Activated CD4-positive, alpha-beta T cell treated with anti-CD3 and anti-CD28 coated beads for 36 hours (primary cell): ENCODE measurements around the gene STX8. TPM values are rescaled to one million over a fixed set of nuclear protein-coding genes. Genes with fewer than 3 reads are reported as not detected.
"Not testable (repeated sequence)": the region's sequence is repeated elsewhere in the genome, so short reads cannot be mapped to it uniquely, and the experiment has no call there.

ENCODE experiments used
- ATAC-seq: fragments of 200-7000 bp; cut with Tn5 transposase; one replicate; pipeline ENCODE4 v1.10.0; 2021; ENCODE audit warnings: mild to moderate bottlenecking, moderate library complexity
- CTCF ChIA-PET: fragments of 350-600 bp; sonication (Branson Sonifier 250); formaldehyde crosslinking; loops from one replicate; lab custom pipeline; 2021; ENCODE audit warnings: antibody characterized with exemption; lab: Charles Lee
- POLR2A ChIA-PET: fragments of 350-600 bp; sonication (Branson Sonifier 250); formaldehyde crosslinking; loops from one replicate; lab custom pipeline; 2021; ENCODE audit warnings: antibody characterized with exemption, inconsistent platforms; lab: Charles Lee
- DNase-seq: peaks from one replicate; pipeline ENCODE4 v3.0.0-alpha.2; 2020
- H3K27ac Mint-ChIP-seq: one replicate; pipeline ENCODE4 v1.8.0; 2021; ENCODE audit warnings: mixed read lengths
- H3K27me3 Mint-ChIP-seq: one replicate; pipeline ENCODE4 v1.8.0; 2021; ENCODE audit warnings: mixed read lengths
- H3K36me3 Mint-ChIP-seq: one replicate; pipeline ENCODE4 v1.8.0; 2021; ENCODE audit warnings: low read depth, mixed read lengths
- H3K4me1 Mint-ChIP-seq: one replicate; pipeline ENCODE4 v1.8.0; 2021; ENCODE audit warnings: mixed read lengths
- H3K4me3 Mint-ChIP-seq: one replicate; pipeline ENCODE4 v1.8.0; 2021; ENCODE audit warnings: mild to moderate bottlenecking, moderate library complexity, mixed read lengths
- H3K9me3 Mint-ChIP-seq: one replicate; pipeline ENCODE4 v1.8.0; 2021; ENCODE audit warnings: low read depth, mixed read lengths
- intact Hi-C, 2 experiments: fragments of 100-400 bp; cut with DNase I in 1 of 2; cut with micrococcal nuclease in 1 of 2; formaldehyde crosslinking; loops; one replicate each; pipeline versions ENCODE4 v1.14.2 to v1.15.1; 2022 to 2024; cut with DNase I, micrococcal nuclease
- total RNA-seq, 2 experiments: library from RNA; stranded (reverse); gene quantifications; one replicate each; pipeline ENCODE4 v1.2.3, GENCODE V29; 2021

STX8 gene
- total RNA-seq, 2 experiments from 2014 or later = 65.7 to 87.7 TPM

DNA sequence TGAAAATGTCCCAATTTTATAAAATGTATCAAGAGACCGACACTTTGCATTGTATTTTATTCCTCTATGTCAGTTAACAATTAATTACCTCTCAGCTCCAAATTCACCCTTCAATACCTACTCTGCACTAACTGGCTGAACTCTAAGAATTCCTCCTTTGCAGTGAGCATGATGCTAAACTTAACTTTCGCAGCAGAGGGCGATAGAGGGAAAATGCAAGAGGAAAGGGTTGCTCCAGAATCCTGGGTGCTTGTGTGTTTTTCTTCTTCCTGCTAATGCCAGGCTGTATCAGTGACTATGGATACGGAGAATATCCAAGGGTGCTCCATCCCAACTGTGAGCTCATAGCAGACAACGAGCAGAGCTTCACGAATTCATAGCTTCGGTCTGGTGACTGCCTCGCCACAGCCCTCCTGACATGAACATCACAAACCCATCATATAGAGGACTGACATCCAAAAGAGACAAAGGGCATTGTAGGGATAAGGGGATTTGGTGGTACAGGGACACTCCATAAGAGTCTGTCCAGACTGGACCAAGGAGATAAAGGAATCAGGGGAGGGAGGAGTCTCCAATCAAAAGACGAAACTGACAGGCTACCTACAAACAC, 172.9 kb downstream of the STX8 start:
- Mint-ChIP-seq H3K27me3 (no peaks in the 10 kb centered on the region), H3K4me3 (no peak overlapping the region), H3K36me3 (peaks cover 6% of the 10 kb centered on the region), H3K4me1 (no peaks in the 10 kb centered on the region), H3K9me3 (no peaks in the 10 kb centered on the region), H3K27ac (no peak overlapping the region)
- intact Hi-C loops = loop anchor here (2.0 to 5.0 kb wide), 2 partner anchors 118 to 120 kb away; no protein-coding TSS in a partner anchor
- peak; percentile 47 for ATAC-seq
- POLR2A ChIA-PET = no interaction called here
- CTCF ChIA-PET = interaction anchor here (2.0 kb wide), 1 partner anchor 30 kb away, joined by 6 read pairs; no protein-coding TSS in a partner anchor
- DNase-seq = peak; percentile 56

- CTCF ChIA-PET = interaction anchor here (0.7 to 2.0 kb wide), 2 partner anchors 31 to 120 kb away, joined by 3 to 6 read pairs; no protein-coding TSS in a partner anchor
- H3K27me3 Mint-ChIP-seq = no peaks in the 10 kb centered on the region
- POLR2A ChIA-PET = no interaction called here
- no peak overlapping the region for H3K27ac Mint-ChIP-seq
- no peaks in the 10 kb centered on the region for H3K4me1 Mint-ChIP-seq
- ATAC-seq (no peak), DNase-seq (no peak)
- peaks cover 12% of the 10 kb centered on the region for H3K36me3 Mint-ChIP-seq
- intact Hi-C loops = loop anchor here in 1 of 2 experiments (5.0 kb wide), 1 partner anchor 121 kb away; no protein-coding TSS in a partner anchor
- H3K4me3 Mint-ChIP-seq = no peak overlapping the region
- no peaks in the 10 kb centered on the region for H3K9me3 Mint-ChIP-seq
Measured at GRCh38 chr17:9401434-9401833, 174.2 kb downstream of the STX8 start.

DNA sequence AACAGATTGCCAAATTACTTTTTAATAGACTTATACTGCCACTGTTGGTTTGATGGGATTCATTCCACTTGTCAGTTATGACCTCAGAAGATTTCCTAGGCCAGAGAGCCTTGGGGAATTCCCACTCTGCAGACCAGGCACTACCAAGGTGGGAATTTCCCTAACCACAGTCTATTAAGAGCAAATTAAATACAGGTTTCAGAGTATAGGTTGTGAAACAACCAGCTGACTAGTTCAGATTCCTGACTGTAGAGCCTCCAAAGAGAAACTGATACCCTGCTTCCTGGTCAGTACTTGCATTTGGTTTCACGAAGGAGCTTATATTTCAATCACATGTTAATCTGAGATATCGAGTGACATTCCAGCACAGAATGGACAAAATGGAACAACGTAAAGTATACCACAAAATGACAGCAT, 186.5 kb downstream of the STX8 start:
- CTCF ChIA-PET = interaction anchor here (0.6 kb wide), 1 partner anchor 360 kb away, joined by 3 read pairs; no protein-coding TSS in a partner anchor
- Mint-ChIP-seq H3K36me3 (peaks cover 25% of the 10 kb centered on the region), H3K27ac (no peak overlapping the region), H3K4me3 (no peak overlapping the region), H3K27me3 (no peaks in the 10 kb centered on the region), H3K9me3 (peaks cover 13% of the 10 kb centered on the region), H3K4me1 (peaks cover 8% of the 10 kb centered on the region)
- DNase-seq (peak; percentile 10), ATAC-seq (peak; percentile 49)
- POLR2A ChIA-PET = no interaction called here
- intact Hi-C loops = no loop called here

GRCh38 chr17:9386401-9386800, 189.2 kb downstream of the STX8 start:
- CTCF ChIA-PET = no interaction called here
- Mint-ChIP-seq H3K36me3 (peaks cover 1% of the 10 kb centered on the region), H3K9me3 (no peaks in the 10 kb centered on the region), H3K27me3 (no peaks in the 10 kb centered on the region), H3K27ac (no peak overlapping the region), H3K4me1 (peaks cover 8% of the 10 kb centered on the region), H3K4me3 (no peak overlapping the region)
- POLR2A ChIA-PET = interaction anchor here (0.6 kb wide), 1 partner anchor 432 kb away, joined by 9 read pairs; no protein-coding TSS in a partner anchor
- intact Hi-C loops = no loop called here
- ATAC-seq (no peak), DNase-seq (no peak)

DNA sequence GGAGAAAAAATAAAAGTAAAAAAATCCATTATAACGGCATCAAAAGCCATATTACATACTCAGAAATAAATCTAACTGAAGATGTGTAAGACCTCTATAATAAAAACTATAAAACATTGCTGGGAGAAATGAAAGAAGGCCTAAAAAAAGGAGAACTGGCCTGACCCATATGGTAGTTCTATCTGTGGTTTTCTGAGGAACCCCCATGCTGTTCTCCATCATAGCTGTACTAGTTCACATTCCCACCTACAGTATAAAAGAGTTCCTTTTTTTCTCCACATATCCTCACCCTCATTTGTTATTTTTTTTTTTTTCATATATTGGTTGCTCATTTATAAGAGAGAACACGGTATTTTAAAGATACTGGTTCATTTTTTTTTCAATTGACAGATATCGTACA, 191.8 kb downstream of the STX8 start:
- Mint-ChIP-seq H3K27ac (no peak overlapping the region), H3K4me1 (peaks cover 2% of the 10 kb centered on the region), H3K36me3 (no peaks in the 10 kb centered on the region), H3K4me3 (no peak overlapping the region), H3K9me3 (no peaks in the 10 kb centered on the region), H3K27me3 (no peaks in the 10 kb centered on the region)
- intact Hi-C loops = no loop called here
- DNase-seq (no peak), ATAC-seq (no peak)
- ChIA-PET CTCF (no interaction called here), POLR2A (no interaction called here)

DNA sequence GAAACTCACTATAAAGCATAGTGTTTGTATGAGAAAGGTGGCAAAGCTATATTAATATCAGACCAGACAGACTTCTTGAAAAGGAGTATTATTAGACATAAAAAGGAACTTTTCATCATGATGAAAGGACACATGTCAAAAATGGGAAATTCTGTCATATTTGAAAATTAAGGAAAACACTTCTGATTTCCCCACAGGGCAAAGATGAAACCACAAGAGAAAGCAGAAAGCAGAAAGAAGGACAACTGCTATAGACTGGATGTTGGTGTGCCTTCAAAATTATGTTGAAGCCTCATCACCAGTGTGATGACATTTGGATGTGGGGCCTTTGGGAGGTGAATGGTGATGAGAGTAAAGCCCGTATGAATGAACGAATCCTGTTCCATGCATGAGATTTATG, 193.0 kb downstream of the STX8 start:
- Mint-ChIP-seq H3K36me3 (peaks cover 11% of the 10 kb centered on the region), H3K4me1 (no peaks in the 10 kb centered on the region), H3K9me3 (no peaks in the 10 kb centered on the region), H3K4me3 (no peak overlapping the region), H3K27ac (no peak overlapping the region), H3K27me3 (no peaks in the 10 kb centered on the region)
- POLR2A ChIA-PET = no interaction called here
- intact Hi-C loops = no loop called here
- ATAC-seq (no peak), DNase-seq (no peak)
- CTCF ChIA-PET = interaction anchor here (0.7 kb wide), 1 partner anchor 330 kb away, joined by 3 read pairs; no protein-coding TSS in a partner anchor

GRCh38 chr17:9381068-9381467, 194.6 kb downstream of the STX8 start:
- Mint-ChIP-seq H3K27ac (no peak overlapping the region), H3K4me3 (no peak overlapping the region), H3K4me1 (no peaks in the 10 kb centered on the region), H3K9me3 (no peaks in the 10 kb centered on the region), H3K27me3 (no peaks in the 10 kb centered on the region), H3K36me3 (peaks cover 23% of the 10 kb centered on the region)
- CTCF ChIA-PET = no interaction called here
- no peak for ATAC-seq
- DNase-seq = no peak
- intact Hi-C loops = no loop called here
- POLR2A ChIA-PET = no interaction called here

GRCh38 chr17:9380361-9380760, 195.3 kb downstream of the STX8 start:
- H3K4me1 Mint-ChIP-seq = no peaks in the 10 kb centered on the region
- ATAC-seq (no peak), DNase-seq (no peak)
- no peak overlapping the region for H3K4me3 Mint-ChIP-seq
- CTCF ChIA-PET = no interaction called here
- H3K27me3 Mint-ChIP-seq = no peaks in the 10 kb centered on the region
- POLR2A ChIA-PET = no interaction called here
- intact Hi-C loops = no loop called here
- H3K36me3 Mint-ChIP-seq = peaks cover 28% of the 10 kb centered on the region
- H3K9me3 Mint-ChIP-seq = no peaks in the 10 kb centered on the region
- H3K27ac Mint-ChIP-seq = no peak overlapping the region

DNA sequence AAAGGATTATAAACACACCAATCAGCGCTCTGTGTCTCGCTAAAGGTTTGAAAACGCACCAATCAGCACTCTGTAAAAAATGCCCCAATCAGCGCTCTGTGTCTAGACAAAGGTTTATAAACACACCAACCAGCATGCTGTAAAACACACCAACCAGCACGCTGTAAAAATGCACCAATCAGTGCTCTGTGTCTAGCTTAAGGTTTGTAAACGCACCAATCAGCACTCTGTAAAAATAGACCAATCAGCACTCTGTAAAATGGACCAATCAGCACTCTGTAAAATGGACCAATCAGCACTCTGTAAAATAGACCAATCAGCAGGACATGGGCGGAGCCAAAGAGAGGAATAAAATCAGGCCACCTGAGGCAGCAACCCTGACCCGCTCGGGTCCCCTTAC, 199.4 kb downstream of the STX8 start:
- H3K27me3 Mint-ChIP-seq, CTCF ChIA-PET, DNase-seq, H3K4me3 Mint-ChIP-seq, H3K27ac Mint-ChIP-seq, H3K4me1 Mint-ChIP-seq, H3K9me3 Mint-ChIP-seq, ATAC-seq, POLR2A ChIA-PET: not testable (repeated sequence)
- H3K36me3 Mint-ChIP-seq = peaks cover 28% of the 10 kb centered on the region
- intact Hi-C loops = loop anchor here in 1 of 2 experiments (10.0 kb wide), 1 partner anchor 59 kb away; no protein-coding TSS in a partner anchor

DNA sequence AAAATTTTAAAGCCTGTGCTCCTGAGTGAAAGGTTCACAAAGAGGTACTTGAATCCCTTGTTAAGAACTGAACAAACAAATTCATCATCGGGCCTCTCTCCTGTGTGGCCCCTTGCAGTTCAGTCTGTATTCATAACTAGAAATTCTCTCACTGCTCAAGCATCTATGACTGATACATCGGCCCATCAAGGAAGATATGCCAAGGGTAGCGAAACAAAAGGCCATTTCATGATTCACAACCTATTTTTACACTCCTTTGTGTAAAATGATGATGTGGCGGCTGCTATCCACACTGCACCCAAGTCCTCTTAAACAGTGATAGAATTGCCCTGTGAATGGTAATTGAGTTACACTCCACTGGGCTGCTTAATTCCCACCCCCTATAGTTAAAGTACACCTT, 204.6 kb downstream of the STX8 start:
- DNase-seq = peak; percentile 6
- no peak overlapping the region for H3K4me3 Mint-ChIP-seq
- ChIA-PET POLR2A (no interaction called here), CTCF (interaction anchor here (0.5 to 0.7 kb wide), 2 partner anchors 86 to 373 kb away, joined by 3 read pairs; no protein-coding TSS in a partner anchor)
- intact Hi-C loops = loop anchor here in 1 of 2 experiments (10.0 kb wide), 1 partner anchor 64 kb away; no protein-coding TSS in a partner anchor
- no peaks in the 10 kb centered on the region for H3K9me3 Mint-ChIP-seq
- peaks cover 4% of the 10 kb centered on the region for H3K36me3 Mint-ChIP-seq
- H3K27ac Mint-ChIP-seq = no peak overlapping the region
- peak; percentile 93 for ATAC-seq
- H3K4me1 Mint-ChIP-seq = peaks cover 12% of the 10 kb centered on the region
- no peaks in the 10 kb centered on the region for H3K27me3 Mint-ChIP-seq

DNA sequence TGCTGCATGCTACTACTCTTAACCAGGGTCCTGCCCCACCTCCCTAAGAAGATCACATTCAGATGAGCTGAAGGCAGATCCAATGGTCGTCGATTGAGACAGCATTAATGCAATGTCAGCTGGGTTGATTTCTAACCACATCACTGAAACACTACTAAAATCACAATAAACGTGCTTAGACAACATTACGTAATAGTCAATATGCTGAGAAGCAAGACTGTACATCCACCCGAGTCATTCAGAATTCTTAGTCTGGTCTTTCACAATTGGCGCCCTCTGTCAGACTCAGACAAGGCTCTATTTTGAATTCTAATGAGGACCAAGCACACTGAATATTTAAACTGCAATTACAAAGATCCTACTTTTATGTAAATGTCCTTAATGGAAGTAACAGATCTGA, 205.2 kb downstream of the STX8 start:
- Mint-ChIP-seq H3K27ac (no peak overlapping the region), H3K4me3 (no peak overlapping the region), H3K36me3 (no peaks in the 10 kb centered on the region), H3K4me1 (peaks cover 12% of the 10 kb centered on the region), H3K27me3 (no peaks in the 10 kb centered on the region), H3K9me3 (no peaks in the 10 kb centered on the region)
- intact Hi-C loops = loop anchor here in 1 of 2 experiments (10.0 kb wide), 1 partner anchor 64 kb away; no protein-coding TSS in a partner anchor
- ChIA-PET CTCF (no interaction called here), POLR2A (interaction anchor here (0.6 kb wide), 1 partner anchor 43 kb away, joined by 3 read pairs; no protein-coding TSS in a partner anchor)
- no peak for DNase-seq
- no peak for ATAC-seq

- intact Hi-C loops = loop anchor here in 1 of 2 experiments (10.0 kb wide), 1 partner anchor 74 kb away; no protein-coding TSS in a partner anchor
- Mint-ChIP-seq H3K27me3 (no peaks in the 10 kb centered on the region), H3K27ac (no peak overlapping the region), H3K36me3 (no peaks in the 10 kb centered on the region), H3K4me3 (no peak overlapping the region), H3K9me3 (no peaks in the 10 kb centered on the region), H3K4me1 (peaks cover 23% of the 10 kb centered on the region)
- CTCF ChIA-PET = interaction anchor here (0.6 to 1.5 kb wide), 4 partner anchors 11 to 306 kb away, joined by 3 to 5 read pairs (median 3); no protein-coding TSS in a partner anchor
- POLR2A ChIA-PET = no interaction called here
- ATAC-seq = no peak
- no peak for DNase-seq
Measured at GRCh38 chr17:9368631-9369030, 207.0 kb downstream of the STX8 start.
